Activated gamma-delta T cell treated with Interleukin-2 at 50 U/mL for 16 hours (primary cell): Measurements from ENCODE around the gene TIGD3.
A peak's percentile ranks its signal among the peaks of the same experiment; 100 is the strongest.

Experiments
- DNase-seq: peaks from one replicate; pipeline ENCODE4 v3.0.0-alpha.2; 2020

The TIGD3 gene

GRCh38 chr11:65354265-65355012 is at the start of gene TIGD3:
Gene TIGD3, plus strand, starts transcription at chr11:65354751. Its CDS starts 1,058 bp downstream, at chr11:65355809.
- peak; percentile 99 for DNase-seq

GRCh38 chr11:65305501-65306268 is 48.9 kb upstream of the TIGD3 start:
- DNase-seq, result no peak

- no peak for DNase-seq
These were observed 47.0 kb upstream of the TIGD3 start for GRCh38 chr11:65307298-65308229.

- no peak for DNase-seq
These were observed 46.2 kb upstream of the TIGD3 start for GRCh38 chr11:65308281-65308891.

- no peak for DNase-seq
These were observed 45.5 kb upstream of the TIGD3 start for GRCh38 chr11:65309006-65309405.

GRCh38 chr11:65310215-65310614 is 44.3 kb upstream of the TIGD3 start:
- no peak for DNase-seq

GRCh38 chr11:65310736-65311135 is 43.8 kb upstream of the TIGD3 start:
- DNase-seq, result no peak

- DNase-seq, result no peak
These were observed 43.3 kb upstream of the TIGD3 start for GRCh38 chr11:65311170-65311678.

- peak; percentile 66 for DNase-seq
These were observed 39.9 kb upstream of the TIGD3 start, which contains the start of gene CDC42EP2 for GRCh38 chr11:65314501-65315203. Gene CDC42EP2, plus strand, starts transcription at chr11:65314866. Its CDS starts 6,033 bp downstream, at chr11:65320899.

GRCh38 chr11:65315204-65315865 is 39.2 kb upstream of the TIGD3 start:
- peak; percentile 81 for DNase-seq

- DNase-seq, result no peak
These were observed 38.7 kb upstream of the TIGD3 start for GRCh38 chr11:65315866-65316226.

GRCh38 chr11:65316227-65317024 is 38.1 kb upstream of the TIGD3 start:
- DNase-seq, result no peak

- no peak for DNase-seq
These were observed 37.3 kb upstream of the TIGD3 start for GRCh38 chr11:65317025-65317786.

- no peak for DNase-seq
These were observed 34.0 kb upstream of the TIGD3 start for GRCh38 chr11:65320386-65321075.

GRCh38 chr11:65321076-65321475 is 33.5 kb upstream of the TIGD3 start:
- DNase-seq, result no peak

GRCh38 chr11:65321828-65322485 is 32.6 kb upstream of the TIGD3 start:
- no peak for DNase-seq

- DNase-seq, result no peak
These were observed 30.7 kb upstream of the TIGD3 start for GRCh38 chr11:65323813-65324212.

- no peak for DNase-seq
These were observed 29.1 kb upstream of the TIGD3 start for GRCh38 chr11:65325435-65325834.
